Measurements from ENCODE around the gene SYNE2.

- TF ChIP-seq, protein P1, sequence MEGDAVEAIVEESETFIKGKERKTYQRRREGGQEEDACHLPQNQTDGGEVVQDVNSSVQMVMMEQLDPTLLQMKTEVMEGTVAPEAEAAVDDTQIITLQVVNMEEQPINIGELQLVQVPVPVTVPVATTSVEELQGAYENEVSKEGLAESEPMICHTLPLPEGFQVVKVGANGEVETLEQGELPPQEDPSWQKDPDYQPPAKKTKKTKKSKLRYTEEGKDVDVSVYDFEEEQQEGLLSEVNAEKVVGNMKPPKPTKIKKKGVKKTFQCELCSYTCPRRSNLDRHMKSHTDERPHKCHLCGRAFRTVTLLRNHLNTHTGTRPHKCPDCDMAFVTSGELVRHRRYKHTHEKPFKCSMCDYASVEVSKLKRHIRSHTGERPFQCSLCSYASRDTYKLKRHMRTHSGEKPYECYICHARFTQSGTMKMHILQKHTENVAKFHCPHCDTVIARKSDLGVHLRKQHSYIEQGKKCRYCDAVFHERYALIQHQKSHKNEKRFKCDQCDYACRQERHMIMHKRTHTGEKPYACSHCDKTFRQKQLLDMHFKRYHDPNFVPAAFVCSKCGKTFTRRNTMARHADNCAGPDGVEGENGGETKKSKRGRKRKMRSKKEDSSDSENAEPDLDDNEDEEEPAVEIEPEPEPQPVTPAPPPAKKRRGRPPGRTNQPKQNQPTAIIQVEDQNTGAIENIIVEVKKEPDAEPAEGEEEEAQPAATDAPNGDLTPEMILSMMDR (IDR thresholded peaks at IDR 0.05) = no peak
- TF ChIP-seq POLR2A (IDR thresholded peaks at IDR 0.05) = no peak
These were observed 349.9 kb downstream of the SYNE2 start for GRCh38 chr14:64202716-64203115.

Data from vagina (tissue), 2 donors.